ENCODE results near the gene IFIT2.

- TF ChIP-seq CTCF (IDR thresholded peaks at IDR 0.05), result no peak
- peak; percentile 37 to 65 (median 41) for TF ChIP-seq POLR2AphosphoS5 (IDR thresholded peaks at IDR 0.05)
- TF ChIP-seq POLR2A (IDR thresholded peaks at IDR 0.05), result no peak
- TF ChIP-seq EP300 (IDR thresholded peaks at IDR 0.05), result no peak
Observed at GRCh38 chr10:89327803-89328441, 26.1 kb downstream of the IFIT2 start, which contains the start of gene IFIT3.
